ENCODE measurements around the gene C19orf73. TPM values are rescaled to one million over a fixed set of nuclear protein-coding genes. Genes with fewer than 3 reads are reported as not detected.
A peak's percentile ranks its signal among the peaks of the same experiment; 100 is the strongest.

Gene C19orf73
- total and polyA plus RNA-seq, 9 of the 15 experiments (the other 6 are each of a cell fraction or from before 2014, with no cell fraction given) = 0.08 to 7.4 (median 1.4) TPM

DNA sequence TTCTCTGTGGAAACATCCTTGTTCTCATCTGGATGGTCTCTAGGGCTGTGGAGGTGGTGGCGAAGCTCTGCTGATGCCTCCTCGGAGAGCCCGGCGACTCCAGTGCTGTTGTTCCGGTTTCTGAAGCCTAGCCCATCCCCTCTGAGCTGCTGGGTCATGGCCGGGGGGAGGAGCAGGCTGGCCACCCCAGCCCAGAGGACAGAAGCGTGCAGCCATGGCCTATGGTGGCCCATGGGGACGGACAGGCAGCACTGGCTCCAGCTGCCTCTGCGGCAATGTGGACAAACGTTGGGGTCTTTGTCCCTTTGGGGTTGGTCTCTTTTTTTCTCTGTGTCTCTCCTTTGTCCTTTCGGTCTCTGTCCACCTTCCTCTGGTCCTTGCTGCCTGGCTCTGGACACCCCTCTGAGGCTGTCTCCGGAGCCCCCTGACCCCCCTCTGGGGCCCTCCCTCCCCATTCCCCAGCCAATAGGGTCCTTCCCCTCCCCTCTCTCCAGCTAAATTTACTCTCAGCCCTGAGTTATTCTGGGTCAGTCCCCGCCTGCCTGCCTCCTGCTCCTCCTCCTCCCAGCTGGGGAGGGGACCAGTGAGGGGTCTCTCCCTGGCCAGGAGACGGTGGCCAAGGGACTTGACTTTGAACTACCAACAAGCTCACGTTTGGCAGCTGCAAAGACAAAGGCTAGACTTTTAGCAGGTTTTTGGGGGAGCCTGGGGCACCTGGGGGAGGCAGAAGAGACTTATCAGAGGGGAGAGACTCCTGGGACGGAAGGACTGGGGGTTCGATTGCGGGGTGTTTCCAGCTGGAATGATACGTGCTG is 36.3 kb upstream of the C19orf73 start, which contains the start of gene HRC (continued):
- TF ChIP-seq ZBTB33 (CRISPR knock-in tag; IDR thresholded peaks at IDR 0.05) = no peak
- TF ChIP-seq PKNOX1 (IDR thresholded peaks at IDR 0.05) = peak; percentile 12; the same call in 1 of the 2 replicates
- peak; percentile 89 for TF ChIP-seq NFE2 (IDR thresholded peaks at IDR 0.05; ENCODE audit: low read depth)
- TF ChIP-seq ATF1 (CRISPR knock-in tag; IDR thresholded peaks at IDR 0.05) = no peak
- no peak for TF ChIP-seq ATF1 (tag; IDR thresholded peaks at IDR 0.05)
- TF ChIP-seq, protein P1, sequence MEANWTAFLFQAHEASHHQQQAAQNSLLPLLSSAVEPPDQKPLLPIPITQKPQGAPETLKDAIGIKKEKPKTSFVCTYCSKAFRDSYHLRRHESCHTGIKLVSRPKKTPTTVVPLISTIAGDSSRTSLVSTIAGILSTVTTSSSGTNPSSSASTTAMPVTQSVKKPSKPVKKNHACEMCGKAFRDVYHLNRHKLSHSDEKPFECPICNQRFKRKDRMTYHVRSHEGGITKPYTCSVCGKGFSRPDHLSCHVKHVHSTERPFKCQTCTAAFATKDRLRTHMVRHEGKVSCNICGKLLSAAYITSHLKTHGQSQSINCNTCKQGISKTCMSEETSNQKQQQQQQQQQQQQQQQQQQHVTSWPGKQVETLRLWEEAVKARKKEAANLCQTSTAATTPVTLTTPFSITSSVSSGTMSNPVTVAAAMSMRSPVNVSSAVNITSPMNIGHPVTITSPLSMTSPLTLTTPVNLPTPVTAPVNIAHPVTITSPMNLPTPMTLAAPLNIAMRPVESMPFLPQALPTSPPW (CRISPR knock-in tag; IDR thresholded peaks at IDR 0.05) = peak; percentile 89
- TF ChIP-seq ZBTB17 (CRISPR knock-in tag; IDR thresholded peaks at IDR 0.05) = no peak
- peak; percentile 8; the same call in 1 of the 2 replicates for TF ChIP-seq HBP1 (CRISPR knock-in tag; IDR thresholded peaks at IDR 0.05)
- TF ChIP-seq, protein P2, sequence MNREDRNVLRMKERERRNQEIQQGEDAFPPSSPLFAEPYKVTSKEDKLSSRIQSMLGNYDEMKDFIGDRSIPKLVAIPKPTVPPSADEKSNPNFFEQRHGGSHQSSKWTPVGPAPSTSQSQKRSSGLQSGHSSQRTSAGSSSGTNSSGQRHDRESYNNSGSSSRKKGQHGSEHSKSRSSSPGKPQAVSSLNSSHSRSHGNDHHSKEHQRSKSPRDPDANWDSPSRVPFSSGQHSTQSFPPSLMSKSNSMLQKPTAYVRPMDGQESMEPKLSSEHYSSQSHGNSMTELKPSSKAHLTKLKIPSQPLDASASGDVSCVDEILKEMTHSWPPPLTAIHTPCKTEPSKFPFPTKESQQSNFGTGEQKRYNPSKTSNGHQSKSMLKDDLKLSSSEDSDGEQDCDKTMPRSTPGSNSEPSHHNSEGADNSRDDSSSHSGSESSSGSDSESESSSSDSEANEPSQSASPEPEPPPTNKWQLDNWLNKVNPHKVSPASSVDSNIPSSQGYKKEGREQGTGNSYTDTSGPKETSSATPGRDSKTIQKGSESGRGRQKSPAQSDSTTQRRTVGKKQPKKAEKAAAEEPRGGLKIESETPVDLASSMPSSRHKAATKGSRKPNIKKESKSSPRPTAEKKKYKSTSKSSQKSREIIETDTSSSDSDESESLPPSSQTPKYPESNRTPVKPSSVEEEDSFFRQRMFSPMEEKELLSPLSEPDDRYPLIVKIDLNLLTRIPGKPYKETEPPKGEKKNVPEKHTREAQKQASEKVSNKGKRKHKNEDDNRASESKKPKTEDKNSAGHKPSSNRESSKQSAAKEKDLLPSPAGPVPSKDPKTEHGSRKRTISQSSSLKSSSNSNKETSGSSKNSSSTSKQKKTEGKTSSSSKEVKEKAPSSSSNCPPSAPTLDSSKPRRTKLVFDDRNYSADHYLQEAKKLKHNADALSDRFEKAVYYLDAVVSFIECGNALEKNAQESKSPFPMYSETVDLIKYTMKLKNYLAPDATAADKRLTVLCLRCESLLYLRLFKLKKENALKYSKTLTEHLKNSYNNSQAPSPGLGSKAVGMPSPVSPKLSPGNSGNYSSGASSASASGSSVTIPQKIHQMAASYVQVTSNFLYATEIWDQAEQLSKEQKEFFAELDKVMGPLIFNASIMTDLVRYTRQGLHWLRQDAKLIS (CRISPR knock-in tag; IDR thresholded peaks at IDR 0.05) = 0 out of 2 replicates have a peak, but pooled peaks have one; percentile 30
- no peak for TF ChIP-seq MBD1 (CRISPR knock-in tag; IDR thresholded peaks at IDR 0.05)
- TF ChIP-seq NCOA1 (IDR thresholded peaks at IDR 0.05; ENCODE audit: low read depth) = peak; percentile 55; the same call in 1 of the 2 replicates
- TF ChIP-seq NR2C2 (CRISPR knock-in tag; IDR thresholded peaks at IDR 0.05) = no peak
- TF ChIP-seq NR2C2 (tag; IDR thresholded peaks at IDR 0.05) = peak; percentile 78
- TF ChIP-seq NFIX (CRISPR knock-in tag; IDR thresholded peaks at IDR 0.05; ENCODE audit: low read depth) = no peak
- TF ChIP-seq U2AF1 (optimal IDR thresholded peaks at IDR 0.05; ENCODE audit: low read depth, low read length) = no peak

Measured in K562 (cell line).